Stomach (tissue), 4 donors: ENCODE measurements around the gene BCAR1.

Experiments used
- CTCF ChIP-seq, 7 experiments: fragments of 450-650 bp in 4 of 7; fragments of 200-600 bp in 3 of 7; sonication (generic) in 3 of 7; IDR thresholded peaks; one replicate each; pipeline ENCODE4 v1.5.1; 2016 to 2019; ENCODE audit warnings: antibody characterized with exemption in 7 of 7, control low read depth in 2 of 7, mild to moderate bottlenecking in 1 of 7
- EP300 ChIP-seq: sonication (generic); formaldehyde crosslinking; IDR thresholded peaks from one replicate; pipeline ENCODE4 v1.6.1; 2017; ENCODE audit warnings: antibody characterized with exemption

DNA sequence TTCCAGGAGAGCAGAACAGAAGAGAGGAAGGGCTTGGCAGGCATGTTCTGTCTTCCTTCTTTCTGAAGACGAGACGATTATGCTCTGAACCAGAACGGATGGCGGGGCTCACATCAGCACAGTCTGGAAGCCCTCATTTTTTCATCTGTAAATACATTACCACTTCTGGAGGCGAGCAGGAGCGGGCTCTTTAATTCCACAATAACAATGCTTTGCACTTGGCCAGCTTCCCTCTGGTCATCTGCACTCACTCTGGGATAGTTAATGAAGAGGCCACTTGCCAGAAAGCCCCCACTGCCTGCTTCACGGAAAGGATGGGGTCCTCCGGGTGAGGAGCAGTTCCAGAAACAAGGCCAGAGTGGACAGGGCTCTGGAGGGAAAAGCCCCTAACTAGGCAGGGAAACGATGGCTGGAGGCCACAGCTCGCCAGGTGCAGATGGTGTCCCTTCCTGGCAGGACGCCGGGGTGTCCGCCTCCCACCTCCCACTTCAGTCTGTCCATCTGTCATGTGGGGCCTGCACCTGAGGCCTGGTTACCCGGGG lies 13.1 kb upstream of the BCAR1 start:
- TF ChIP-seq CTCF (IDR thresholded peaks at IDR 0.05) = no peak
- no peak for TF ChIP-seq EP300
